ENCODE data around the gene DHRS7B. TPM values are rescaled to one million over a fixed set of nuclear protein-coding genes. Genes with fewer than 3 reads are reported as not detected.

DHRS7B gene
- polyA plus RNA-seq, 1 experiment, result 12.5 TPM

DNA sequence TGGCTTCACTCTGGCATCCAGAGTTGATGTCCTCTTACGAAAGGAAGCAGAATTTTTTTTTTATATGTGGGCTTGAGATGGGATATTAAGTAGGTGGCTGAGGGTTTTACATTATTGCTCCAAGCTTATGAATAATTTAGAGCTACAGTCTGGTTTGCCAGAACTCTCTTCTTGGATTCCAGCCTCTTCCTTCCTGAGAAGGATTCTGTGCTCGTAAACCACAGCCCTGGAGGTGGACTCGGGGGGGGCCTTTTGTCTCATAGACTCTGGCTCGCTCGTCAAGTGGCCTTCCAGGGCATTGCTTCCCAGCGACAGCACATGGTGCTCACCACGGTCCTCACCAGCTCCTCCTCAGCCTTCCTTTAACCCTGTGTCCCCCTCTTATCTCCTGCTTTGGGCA lies 44.0 kb downstream of the DHRS7B start:
- ChIA-PET CTCF (no interaction called here), POLR2A (no interaction called here)
- Histone ChIP-seq H3K27ac (ENCODE audit: low read depth, low read length) (no peak overlapping the region), H3K27me3 (ENCODE audit: control insufficient read depth, insufficient read depth, low read length) (no peaks in the 10 kb centered on the region), H3K4me3 (ENCODE audit: low read depth, low read length) (no peak overlapping the region), H3K9me3 (ENCODE audit: control insufficient read depth, insufficient read depth, low read length) (no peaks in the 10 kb centered on the region; the same call in 1 of the 2 replicates)
- TF ChIP-seq, protein P1, sequence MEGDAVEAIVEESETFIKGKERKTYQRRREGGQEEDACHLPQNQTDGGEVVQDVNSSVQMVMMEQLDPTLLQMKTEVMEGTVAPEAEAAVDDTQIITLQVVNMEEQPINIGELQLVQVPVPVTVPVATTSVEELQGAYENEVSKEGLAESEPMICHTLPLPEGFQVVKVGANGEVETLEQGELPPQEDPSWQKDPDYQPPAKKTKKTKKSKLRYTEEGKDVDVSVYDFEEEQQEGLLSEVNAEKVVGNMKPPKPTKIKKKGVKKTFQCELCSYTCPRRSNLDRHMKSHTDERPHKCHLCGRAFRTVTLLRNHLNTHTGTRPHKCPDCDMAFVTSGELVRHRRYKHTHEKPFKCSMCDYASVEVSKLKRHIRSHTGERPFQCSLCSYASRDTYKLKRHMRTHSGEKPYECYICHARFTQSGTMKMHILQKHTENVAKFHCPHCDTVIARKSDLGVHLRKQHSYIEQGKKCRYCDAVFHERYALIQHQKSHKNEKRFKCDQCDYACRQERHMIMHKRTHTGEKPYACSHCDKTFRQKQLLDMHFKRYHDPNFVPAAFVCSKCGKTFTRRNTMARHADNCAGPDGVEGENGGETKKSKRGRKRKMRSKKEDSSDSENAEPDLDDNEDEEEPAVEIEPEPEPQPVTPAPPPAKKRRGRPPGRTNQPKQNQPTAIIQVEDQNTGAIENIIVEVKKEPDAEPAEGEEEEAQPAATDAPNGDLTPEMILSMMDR (IDR thresholded peaks at IDR 0.05; ENCODE audit: low read depth, low read length), result no peak
- DNase-seq (ENCODE audit: low read depth, low spot score), result no peak

DNA sequence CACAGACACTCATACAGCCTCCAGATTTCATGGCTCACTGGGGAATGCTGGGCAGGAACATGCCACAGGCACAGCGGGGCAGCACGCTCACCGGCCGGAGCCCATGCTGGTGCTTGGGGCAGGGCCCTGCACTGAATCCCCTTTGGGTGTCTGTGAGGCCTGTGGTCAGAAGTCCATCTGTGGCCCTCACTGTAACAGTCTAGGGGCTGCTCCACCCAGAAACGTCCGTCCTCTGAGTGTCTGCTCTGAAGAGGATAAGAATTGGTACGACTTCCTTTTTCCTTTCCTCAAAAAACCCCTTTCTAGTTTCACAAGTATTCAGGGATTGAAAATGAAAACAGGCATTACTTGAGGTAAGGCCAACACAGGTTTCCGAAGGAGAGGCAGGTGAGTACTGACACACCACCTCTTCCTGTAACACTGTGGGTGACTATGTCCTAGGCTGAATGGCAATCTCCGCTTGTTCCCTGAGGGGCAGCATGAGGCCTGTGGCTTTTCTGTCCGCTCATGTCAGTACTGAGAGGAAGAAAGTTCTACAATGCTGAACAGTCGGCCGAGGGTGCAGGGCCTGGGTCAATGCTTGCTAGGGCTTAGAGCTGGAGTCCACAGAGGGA lies 44.7 kb downstream of the DHRS7B start:
- no peak for DNase-seq (ENCODE audit: low read depth, low spot score)
- ChIA-PET POLR2A (no interaction called here), CTCF (no interaction called here)

DNA sequence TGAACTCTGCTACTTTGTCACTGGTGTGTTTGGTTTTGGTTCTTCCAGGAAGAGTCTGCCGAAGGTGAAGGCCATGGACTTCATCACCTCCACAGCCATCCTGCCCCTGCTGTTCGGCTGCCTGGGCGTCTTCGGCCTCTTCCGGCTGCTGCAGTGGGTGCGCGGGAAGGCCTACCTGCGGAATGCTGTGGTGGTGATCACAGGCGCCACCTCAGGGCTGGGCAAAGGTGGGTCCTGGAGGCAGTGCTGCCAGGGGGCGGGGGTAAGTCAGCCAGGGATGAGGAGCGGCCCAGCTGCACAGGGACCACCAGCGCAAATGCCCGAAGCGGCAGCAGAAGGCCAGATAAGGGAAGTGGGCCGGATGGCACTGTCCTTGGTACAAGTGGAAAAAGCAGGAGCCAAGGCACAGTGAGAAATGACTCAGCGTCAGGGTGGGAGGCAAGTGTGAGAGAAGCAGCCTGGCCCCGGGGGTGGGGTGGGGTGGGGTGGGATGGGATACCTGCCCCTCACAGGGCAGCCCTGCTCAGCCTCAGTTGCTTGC lies 45.3 kb downstream of the DHRS7B start:
- no peak for DNase-seq (ENCODE audit: low read depth, low spot score)
- Histone ChIP-seq H3K9me3 (ENCODE audit: control insufficient read depth, insufficient read depth, low read length) (no peaks in the 10 kb centered on the region; the same call in 1 of the 2 replicates), H3K27me3 (ENCODE audit: control insufficient read depth, insufficient read depth, low read length) (no peaks in the 10 kb centered on the region), H3K27ac (ENCODE audit: low read depth, low read length) (no peak overlapping the region), H3K4me3 (ENCODE audit: low read depth, low read length) (no peak overlapping the region)
- ChIA-PET CTCF (interaction anchor here (1.2 kb wide), 1 partner anchor 53 kb away, joined by 3 read pairs; no protein-coding TSS in a partner anchor), POLR2A (no interaction called here)
- TF ChIP-seq, protein P1 (IDR thresholded peaks at IDR 0.05; ENCODE audit: low read depth, low read length), result no peak

More for the DNA sequence above, 44.7 kb downstream of the DHRS7B start:
- Histone ChIP-seq H3K27ac (ENCODE audit: low read depth, low read length) (no peak overlapping the region), H3K4me3 (ENCODE audit: low read depth, low read length) (no peak overlapping the region), H3K27me3 (ENCODE audit: control insufficient read depth, insufficient read depth, low read length) (no peaks in the 10 kb centered on the region), H3K9me3 (ENCODE audit: control insufficient read depth, insufficient read depth, low read length) (no peaks in the 10 kb centered on the region; the same call in 1 of the 2 replicates)
- TF ChIP-seq, protein P1 (IDR thresholded peaks at IDR 0.05; ENCODE audit: low read depth, low read length), result no peak

DNA sequence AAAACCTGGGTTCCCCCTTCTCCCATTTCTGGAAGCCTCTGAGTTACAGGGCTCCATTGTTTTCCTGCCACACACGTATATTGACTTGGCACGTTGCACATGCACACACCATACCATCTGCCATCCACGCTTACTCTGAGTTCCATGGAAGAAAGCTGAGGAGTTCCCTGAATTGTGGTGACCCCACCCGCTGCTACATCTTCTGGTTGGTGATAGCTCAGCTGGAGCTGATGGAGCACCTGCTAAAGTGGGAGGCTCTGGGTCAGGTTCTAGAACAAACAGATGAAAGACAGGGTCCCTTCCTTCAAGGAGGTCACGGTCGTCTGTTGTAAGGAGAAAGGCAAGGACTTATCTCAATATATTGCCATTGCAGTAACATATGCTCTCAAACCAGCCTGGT lies 46.1 kb downstream of the DHRS7B start:
- H3K27me3 ChIP-seq (ENCODE audit: control insufficient read depth, insufficient read depth, low read length), result no peaks in the 10 kb centered on the region
- no peak for DNase-seq (ENCODE audit: low read depth, low spot score)
- TF ChIP-seq, protein P1 (IDR thresholded peaks at IDR 0.05; ENCODE audit: low read depth, low read length), result no peak
- POLR2A ChIA-PET, result no interaction called here
- H3K27ac ChIP-seq (ENCODE audit: low read depth, low read length), result no peak overlapping the region
- H3K9me3 ChIP-seq (ENCODE audit: control insufficient read depth, insufficient read depth, low read length), result no peaks in the 10 kb centered on the region; the same call in 1 of the 2 replicates
- no peak overlapping the region for H3K4me3 ChIP-seq (ENCODE audit: low read depth, low read length)
- CTCF ChIA-PET, result interaction anchor here (1.2 to 1.4 kb wide), 2 partner anchors 9 to 54 kb away, joined by 3 to 4 read pairs; no protein-coding TSS in a partner anchor

DNA sequence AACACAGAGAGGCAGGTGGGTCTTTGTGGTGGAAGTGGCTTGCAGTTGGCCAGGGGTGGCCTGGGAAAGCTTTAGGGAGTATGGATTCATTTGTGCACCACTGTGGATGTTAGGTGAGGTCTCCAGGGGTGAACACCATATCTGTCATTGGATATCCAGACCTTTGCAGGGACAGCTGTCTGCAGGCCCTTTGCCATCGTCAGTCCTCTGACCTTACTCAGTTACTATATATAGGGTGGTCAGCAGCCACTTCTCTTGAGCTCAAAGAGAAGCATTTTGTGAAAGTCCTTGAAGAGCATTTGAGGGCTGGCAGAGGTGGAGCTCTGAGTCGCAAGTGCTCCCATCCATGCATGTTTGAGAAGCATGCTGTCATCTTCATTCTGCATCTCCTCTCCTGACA lies 46.8 kb downstream of the DHRS7B start:
- TF ChIP-seq, protein P1 (IDR thresholded peaks at IDR 0.05; ENCODE audit: low read depth, low read length), result no peak
- no peak for DNase-seq (ENCODE audit: low read depth, low spot score)
- no peak overlapping the region for H3K4me3 ChIP-seq (ENCODE audit: low read depth, low read length)
- no peaks in the 10 kb centered on the region; the same call in 1 of the 2 replicates for H3K9me3 ChIP-seq (ENCODE audit: control insufficient read depth, insufficient read depth, low read length)
- CTCF ChIA-PET, result interaction anchor here (1.2 to 1.4 kb wide), 2 partner anchors 10 to 44 kb away, joined by 3 to 4 read pairs; no protein-coding TSS in a partner anchor
- no peak overlapping the region for H3K27ac ChIP-seq (ENCODE audit: low read depth, low read length)
- POLR2A ChIA-PET, result no interaction called here
- no peaks in the 10 kb centered on the region for H3K27me3 ChIP-seq (ENCODE audit: control insufficient read depth, insufficient read depth, low read length)
